HFF-Myc (cell line): ENCODE data around the gene LMX1A.

Experiments
- DNase-seq: peaks from one replicate; pipeline ENCODE4 v3.0.0-alpha.2; 2011; ENCODE audit warnings: low read depth; ENCODE audit errors: extremely low read depth
- H3K4me3 ChIP-seq: replicated peaks from 2 replicates; pipeline ENCODE4 v1.5.1; 2011; ENCODE audit warnings: low read depth, mild to moderate bottlenecking, control low read depth, low read length
- CTCF ChIP-seq: IDR thresholded peaks from 2 replicates; pipeline ENCODE4 v1.5.1; 2012; ENCODE audit warnings: mild to moderate bottlenecking, low read depth, low read length, control low read depth; ENCODE audit errors: missing control alignments

LMX1A gene

GRCh38 chr1:165296205-165296604 lies 60.3 kb downstream of the LMX1A start:
- TF ChIP-seq CTCF, result no peak
- no peak overlapping the region for H3K4me3 ChIP-seq
- DNase-seq, result no peak

GRCh38 chr1:165290148-165290547 lies 66.4 kb downstream of the LMX1A start:
- peak; percentile 12 for DNase-seq
- TF ChIP-seq CTCF, result no peak

GRCh38 chr1:165289556-165289955 lies 67.0 kb downstream of the LMX1A start:
- TF ChIP-seq CTCF, result no peak
- DNase-seq, result no peak
- no peak overlapping the region for H3K4me3 ChIP-seq

More at GRCh38 chr1:165290148-165290547, 66.4 kb downstream of the LMX1A start:
- no peak overlapping the region for H3K4me3 ChIP-seq

- H3K4me3 ChIP-seq, result no peak overlapping the region
- no peak for TF ChIP-seq CTCF
- no peak for DNase-seq
Observed at GRCh38 chr1:165288350-165289120, 68.0 kb downstream of the LMX1A start.

GRCh38 chr1:165287781-165288180 lies 68.7 kb downstream of the LMX1A start:
- no peak for DNase-seq
- no peak overlapping the region for H3K4me3 ChIP-seq
- no peak for TF ChIP-seq CTCF

- DNase-seq, result no peak
- TF ChIP-seq CTCF, result no peak
- no peak overlapping the region for H3K4me3 ChIP-seq
Observed at GRCh38 chr1:165287329-165287728, 69.2 kb downstream of the LMX1A start.

- no peak overlapping the region for H3K4me3 ChIP-seq
- no peak for DNase-seq
- TF ChIP-seq CTCF, result no peak
Observed at GRCh38 chr1:165284454-165284853, 72.1 kb downstream of the LMX1A start.
